ENCODE data around the gene EBI3.
"Not testable (repeated sequence)": the region's sequence is repeated elsewhere in the genome, so short reads cannot be mapped to it uniquely, and the experiment has no call there.

EBI3 gene

DNA sequence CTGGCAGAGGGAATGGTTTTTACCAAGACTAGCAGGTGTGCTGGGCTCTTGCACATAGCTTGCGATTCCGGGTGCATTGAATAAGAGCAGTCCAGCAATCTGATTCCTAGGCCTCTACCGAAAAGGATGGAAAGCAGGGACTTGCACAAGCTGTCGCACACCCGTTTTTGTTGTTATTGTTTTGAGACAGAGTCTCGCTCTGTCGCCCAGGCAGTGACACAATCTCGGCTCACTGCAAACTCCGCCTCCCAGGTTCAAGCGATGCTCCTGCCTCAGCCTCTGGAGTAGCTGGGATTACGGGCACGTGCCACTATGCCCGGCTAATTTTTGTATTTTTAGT lies 5.5 kb downstream of the EBI3 start:
- DNase-seq = no peak

DNA sequence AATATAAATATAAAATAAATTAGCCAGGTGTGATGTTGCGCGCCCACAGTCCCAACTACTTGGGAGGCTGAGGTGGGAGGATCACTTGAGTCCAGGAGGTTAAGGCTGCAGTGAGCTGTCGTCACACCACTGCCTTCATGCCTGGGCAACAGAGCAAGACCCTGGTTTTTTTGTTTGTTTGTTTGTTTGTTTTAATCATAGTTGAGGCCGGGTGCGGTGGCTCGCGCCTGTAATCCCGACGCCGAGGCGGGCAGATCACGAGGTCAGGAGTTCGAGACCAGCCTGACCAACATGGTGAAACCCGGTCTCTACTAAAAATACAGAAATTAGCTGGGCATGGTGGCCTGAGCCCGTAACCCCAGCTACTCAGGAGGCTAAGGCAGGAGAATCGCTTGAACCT lies 8.2 kb downstream of the EBI3 start:
- not testable (repeated sequence) for DNase-seq

DNA sequence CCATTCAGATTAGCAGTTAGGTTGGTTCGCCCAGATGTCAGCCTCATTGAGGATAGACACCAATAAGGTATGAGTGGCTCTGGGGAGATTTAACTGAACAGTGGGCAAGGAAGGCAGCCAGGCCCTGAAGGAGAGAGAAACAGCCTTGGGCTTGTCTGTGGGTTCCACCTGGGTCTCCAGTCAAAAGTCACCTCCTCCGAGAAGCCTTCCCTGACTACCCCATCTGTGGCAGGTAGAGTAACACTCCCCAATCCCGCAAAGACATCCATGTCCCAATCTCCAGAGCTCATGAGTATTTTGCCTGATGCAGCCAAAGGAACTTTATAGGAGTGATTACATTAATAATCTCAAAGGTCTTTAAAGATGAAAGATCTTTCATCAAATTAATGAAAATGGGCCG lies 9.5 kb downstream of the EBI3 start:
- no peak for DNase-seq

DNA sequence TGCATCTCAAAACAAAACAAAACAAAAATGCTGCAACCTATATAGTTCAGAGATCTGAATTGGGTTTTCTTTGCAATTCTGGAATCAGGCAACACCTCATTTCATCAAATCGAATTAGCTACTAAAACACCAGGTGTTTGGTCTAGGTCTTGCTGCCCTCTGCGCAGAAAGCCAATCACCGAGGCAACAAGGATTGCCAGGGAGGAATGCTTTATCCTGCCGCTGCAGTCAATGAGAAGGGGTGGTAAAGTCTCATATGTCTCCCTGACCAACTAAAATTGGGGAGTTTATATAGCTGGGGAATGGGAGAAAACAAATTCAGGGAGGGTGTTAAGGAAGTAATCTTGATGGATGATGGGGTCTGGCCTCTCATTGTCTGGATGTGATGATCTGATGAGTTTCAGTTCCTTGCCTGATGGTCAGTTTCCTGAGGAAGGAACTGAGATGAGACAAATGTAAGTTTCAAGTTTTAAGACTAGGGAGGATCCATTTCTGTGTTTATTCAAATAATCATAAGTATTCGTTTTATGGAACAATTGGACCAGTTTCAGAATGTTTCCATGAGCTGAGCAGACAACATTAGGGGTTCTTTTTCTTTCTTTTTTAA lies 12.6 kb downstream of the EBI3 start:
- DNase-seq = no peak

DNA sequence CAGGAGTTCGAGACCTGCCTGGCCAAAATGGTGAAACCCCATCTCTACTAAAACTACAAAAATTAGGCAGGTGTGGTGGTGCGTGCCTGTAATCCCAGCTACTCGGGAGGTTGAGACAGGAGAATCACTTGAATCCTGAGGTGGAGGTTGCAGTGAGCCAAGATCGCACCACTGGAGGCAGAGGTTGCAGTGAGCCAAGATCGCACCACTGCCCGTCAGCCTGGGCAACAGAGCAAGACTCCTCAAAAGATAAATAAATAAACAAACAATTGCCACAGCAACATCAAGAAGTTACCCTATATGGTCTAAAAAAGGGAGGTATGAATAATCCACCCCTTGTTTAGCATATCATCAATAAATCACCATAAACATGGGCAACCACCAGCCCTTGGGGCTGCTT lies 16.6 kb downstream of the EBI3 start:
- DNase-seq = not testable (repeated sequence)

DNA sequence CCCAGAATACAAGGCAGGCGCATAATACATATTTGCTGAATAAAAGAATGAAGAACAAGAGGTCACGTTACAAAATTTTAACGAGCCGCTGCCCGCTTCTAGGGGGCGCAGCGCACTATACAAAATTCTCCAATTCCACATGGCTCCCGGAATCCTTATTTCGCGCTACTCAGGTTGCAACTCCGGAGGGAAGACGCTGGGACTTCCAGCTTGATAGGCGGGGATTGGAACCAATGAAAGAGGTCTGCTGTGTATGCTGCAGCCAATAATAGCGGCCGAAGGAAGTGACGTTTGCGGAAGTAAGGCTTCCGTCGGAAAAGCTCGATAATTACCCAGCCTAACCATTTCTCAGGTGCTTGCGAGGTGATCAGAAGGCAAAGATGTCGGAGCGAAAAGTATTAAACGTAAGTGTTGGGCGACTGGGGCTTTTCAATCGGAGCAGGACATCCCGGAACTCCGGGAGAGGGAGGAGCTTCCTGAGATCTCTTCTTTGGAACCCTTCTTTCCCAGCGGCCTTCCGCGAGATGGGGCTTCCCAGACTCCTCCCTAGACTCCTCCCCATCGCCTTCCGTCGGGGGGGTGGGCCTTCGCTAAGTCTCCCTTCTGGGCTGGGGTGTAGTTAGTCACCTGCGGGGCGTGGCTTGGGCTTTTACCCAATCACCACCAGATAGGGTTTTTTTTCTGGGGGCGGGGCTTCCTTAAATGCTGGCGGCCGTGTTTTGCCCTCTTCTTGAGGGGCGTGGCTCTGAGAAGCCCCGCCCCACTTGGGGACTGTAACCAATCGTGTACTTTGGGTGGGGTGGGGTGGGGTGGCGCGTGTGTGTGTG lies 17.7 kb downstream of the EBI3 start, which contains the start of gene YJU2:
Gene YJU2 (plus strand): TSS at position 314 of the 827 bp plus-strand sequence. CDS start 67 bp downstream, at position 381.
- peak; percentile 100 for DNase-seq

DNA sequence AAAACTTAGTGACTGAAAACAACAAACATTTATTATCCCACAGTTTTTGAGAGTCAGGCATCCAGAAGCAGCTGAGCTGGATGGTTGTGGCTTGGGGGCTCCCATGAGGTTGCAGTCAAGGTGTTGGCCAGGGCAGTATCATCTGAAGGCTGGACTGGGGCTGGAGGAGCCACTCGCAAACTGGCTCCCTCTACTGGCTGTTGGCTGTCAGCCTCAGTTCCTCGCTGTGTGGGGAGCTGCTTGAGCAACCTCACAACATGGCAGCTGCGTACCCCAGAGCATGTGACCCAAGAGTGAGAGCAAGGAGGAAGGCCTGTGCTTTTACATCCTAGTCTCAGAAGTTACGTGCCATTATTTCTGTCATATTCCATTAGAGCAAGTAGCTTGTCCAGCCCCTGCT lies 27.2 kb downstream of the EBI3 start:
- DNase-seq = no peak

DNA sequence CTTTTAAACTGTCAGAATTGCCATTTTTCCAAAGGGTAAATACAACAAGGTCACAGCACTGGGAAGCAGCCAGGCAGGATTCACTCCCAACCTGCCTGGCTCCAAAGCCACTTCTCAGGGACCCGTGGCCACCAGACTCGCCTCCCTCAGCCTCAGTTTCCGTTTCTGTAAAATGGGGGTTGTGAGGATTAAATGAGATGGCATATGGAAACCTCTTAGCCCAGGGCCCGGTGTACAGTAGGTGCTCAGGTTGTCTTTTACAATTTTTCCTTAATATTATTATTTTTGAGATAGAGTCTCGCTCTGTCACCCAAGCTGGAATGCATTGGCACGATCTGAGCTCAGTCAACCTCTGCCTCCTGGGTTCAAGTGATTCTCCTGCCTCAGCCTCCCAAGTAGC lies 27.7 kb downstream of the EBI3 start:
- DNase-seq = no peak

DNA sequence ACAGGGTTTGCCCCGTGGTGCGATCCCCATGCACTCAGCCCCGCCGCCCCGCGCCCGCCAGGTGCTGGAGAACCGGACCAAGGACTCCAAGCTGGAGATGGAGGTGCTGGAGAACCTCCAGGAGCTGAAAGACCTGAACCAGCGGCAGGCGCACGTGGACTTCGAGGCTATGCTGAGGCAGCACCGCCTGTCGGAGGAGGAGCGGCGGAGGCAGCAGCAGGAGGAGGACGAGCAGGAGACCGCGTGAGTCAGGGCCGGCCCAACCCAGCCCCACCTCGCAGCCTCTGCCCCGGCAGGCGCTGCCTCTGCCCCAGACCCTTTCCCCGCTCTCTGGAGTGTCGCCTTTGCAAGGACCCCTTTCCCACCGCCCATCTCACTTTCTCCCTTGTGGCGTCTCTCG lies 28.9 kb downstream of the EBI3 start:
- no peak for DNase-seq

DNA sequence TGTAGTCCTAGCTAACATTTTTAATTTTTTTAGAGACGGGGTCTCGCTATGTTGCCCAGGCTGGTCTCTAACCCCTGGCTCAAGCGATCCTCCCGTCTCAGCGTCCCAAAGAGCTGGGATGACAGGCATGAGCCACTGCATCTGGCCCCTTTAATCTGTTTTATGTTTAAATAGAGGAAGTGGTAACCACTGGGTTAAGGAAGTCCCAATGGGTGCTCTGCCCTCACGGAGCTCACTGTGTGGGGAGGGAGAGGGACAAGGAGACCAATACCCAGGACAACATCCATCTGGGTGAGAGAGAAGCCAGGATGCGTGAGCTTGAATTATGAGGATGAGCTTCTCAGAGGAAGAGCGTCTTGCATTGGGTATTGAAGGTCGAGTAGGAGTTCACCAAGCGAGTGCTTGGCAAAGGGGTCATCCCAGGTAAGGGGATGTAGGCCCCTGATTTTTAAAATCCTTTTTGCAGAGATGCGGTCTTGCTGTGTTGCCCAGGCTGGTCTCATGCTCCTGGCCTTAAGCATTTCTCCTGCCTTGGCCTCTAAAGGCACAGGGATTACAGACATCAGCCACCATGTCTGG lies 31.4 kb downstream of the EBI3 start:
- DNase-seq = no peak

DNA sequence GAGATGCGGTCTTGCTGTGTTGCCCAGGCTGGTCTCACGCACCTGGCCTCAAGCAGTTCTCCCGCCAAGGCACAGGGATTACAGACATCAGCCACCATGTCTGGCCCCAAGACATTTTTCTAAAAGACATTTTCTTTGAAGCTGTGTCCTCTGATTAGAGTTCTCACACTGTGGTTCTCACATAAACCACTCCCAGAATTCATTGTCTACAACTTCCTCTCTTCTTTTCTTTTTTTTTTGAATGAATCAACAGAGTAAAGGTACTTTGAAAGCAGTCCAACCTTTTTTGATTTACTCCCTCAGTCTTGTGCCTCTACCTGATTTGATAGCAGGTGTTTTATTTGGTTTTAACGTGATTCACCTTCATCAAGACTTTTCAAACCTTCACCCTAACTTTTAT lies 35.5 kb downstream of the EBI3 start:
- DNase-seq = no peak

DNA sequence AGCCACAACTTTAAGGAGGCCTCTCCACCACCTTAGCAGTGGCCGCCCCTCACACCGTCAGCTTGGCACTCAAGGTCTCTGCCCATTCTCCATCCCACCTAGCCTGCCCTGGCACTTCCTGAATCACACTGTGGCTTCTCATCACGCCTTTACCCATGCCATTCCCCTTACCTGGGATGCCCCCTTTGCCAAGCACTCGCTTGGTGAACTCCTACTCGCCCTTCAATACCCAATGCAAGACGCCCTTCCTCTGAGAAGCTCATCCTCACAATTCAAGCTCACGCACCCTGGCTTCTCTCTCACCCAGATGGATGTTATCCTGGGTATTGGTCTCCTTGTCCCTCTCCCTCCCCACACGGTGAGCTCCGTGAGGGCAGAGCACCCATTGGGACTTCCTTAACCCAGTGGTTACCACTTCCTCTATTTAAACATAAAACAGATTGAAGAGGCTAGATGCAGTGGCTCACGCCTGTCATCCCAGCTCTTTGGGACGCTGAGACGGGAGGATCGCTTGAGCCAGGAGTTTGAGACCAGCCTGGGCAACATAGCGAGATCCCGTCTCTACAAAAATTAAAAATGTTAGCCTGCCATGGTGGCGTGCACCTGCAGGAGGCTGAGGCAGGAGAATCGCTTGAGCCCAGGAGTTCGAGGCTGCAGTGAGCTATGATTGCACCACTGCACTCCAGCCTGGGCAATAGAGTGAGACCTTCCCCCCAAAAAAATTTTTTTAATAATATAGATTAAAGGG lies 37.1 kb downstream of the EBI3 start:
- no peak for DNase-seq

DNA sequence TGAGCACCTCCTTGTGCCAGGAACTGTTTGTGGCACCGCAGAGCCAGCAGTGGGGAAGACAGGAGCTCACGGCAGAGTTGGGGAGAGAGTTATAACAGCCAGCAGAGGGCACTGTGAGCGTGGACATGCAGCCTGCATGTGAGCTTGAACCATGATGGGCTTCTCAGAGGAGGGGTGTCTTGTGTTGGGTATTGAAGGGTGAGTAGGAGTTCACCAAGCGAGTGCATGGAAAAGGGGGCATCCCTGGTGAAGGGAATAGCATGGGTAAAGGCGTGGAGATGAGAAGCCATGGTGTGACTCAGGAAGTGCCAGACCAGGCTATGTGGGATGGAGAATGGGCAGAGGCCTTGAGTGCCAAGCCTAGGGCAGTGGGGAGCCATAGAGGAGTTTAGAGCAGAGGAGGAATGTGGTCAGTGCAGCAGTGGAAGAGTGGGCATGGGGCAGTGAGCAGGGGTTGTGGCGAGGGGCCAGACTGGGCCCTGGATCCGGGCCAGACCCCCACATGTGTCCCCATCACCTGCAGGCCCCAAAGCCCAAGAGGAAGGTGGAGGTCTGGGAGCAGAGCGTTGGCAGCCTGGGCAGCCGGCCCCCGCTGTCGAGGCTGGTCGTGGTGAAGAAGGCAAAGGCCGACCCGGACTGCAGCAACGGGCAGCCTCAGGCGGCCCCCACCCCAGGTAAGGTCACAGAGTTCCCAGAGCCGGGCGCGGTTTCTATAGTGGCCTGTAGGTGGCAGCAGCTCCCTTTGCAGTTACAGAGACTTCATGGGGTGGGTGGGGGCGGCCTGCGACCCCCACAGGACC lies 38.0 kb downstream of the EBI3 start:
- DNase-seq = peak; percentile 36

DNA sequence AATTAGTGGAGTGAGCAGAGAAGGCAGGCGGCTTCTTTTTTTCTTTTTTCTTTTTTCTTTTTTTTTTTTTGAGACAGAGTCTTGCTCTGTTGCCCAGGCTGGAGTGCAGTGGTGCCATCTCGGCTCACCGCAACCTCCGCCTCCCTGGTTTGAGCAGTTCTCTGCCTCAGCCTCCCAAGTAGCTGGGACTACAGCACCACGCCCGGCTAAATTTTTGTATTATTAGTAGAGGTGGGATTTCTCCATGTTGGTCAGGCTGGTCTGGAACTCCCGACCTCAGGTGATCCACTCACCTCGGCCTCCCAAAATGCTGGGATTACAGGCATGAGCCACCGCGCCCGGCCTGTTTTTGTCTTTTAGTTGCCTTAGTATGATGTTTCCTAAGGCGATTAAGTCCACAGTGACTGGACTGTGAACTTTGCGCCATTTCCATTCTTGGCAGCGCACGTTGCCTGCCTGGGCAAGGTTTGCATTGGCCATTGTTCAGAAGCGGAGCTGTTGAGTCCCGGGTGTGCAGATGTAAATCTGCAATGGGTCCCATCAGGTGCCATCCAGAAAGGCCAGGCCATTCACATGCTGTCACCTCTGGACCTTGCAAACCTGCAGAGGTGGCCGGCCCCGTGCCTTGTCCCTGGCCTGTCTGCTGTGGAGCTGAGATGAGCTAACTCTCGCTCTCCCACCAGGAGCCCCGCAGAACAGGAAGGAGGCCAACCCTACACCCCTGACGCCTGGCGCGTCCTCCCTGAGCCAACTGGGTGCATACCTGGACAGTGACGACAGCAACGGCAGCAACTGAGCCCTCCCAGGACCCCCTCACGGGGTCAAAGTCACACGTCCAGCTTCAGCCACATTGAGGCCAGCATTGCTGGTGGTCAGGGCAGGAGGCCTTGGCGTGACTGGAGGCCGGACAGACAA lies 38.8 kb downstream of the EBI3 start:
- DNase-seq = no peak

DNA sequence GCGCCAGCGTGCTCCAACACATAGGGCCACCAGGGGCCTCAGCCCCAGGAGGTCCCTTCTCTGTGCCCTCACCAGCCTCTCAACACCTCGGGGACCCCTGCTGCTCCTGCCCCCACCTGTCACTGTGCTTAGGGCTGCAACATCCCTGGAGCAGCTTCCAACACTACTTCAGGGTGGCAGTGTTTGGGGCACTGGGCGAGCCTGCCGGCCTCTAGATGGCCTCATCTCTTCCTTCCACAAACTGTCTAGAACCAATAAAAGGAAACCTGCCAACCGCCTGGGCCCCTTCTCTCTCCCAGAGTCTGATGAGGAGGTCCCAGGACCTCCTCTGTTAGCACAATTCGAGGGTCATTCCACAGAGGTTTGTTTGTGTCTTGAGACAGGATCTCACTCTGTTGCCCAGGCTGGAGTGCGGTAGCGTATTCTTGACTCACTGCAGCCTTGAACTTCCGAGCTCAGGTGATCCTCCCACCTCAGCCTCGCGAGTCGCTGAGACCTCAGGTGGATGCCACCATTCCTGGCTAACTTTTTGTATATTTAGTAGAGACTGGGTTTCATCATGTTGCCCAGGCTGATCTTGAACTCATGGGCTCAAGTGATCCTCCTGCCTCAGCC lies 39.6 kb downstream of the EBI3 start:
- no peak for DNase-seq

DNA sequence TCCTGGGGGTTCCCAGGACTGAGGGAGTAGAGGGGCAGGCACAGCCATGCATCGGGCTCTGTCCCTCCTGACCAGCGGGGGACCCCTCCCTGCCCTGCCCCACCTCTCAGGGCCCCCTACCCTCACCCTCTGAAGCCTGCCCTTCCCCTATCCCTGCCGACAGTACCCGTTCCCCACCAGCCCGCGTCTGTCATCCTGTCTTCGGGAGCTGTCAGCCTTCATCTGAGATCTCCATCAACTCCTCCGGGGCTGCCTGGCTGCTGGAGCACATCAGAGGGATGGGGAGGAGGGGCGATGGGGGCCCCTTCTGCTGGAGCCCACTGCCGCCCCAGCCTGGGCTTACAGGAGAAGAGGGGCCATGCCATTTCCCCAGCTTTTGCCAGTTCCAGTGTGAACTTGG lies 43.6 kb downstream of the EBI3 start:
- DNase-seq = no peak

DNA sequence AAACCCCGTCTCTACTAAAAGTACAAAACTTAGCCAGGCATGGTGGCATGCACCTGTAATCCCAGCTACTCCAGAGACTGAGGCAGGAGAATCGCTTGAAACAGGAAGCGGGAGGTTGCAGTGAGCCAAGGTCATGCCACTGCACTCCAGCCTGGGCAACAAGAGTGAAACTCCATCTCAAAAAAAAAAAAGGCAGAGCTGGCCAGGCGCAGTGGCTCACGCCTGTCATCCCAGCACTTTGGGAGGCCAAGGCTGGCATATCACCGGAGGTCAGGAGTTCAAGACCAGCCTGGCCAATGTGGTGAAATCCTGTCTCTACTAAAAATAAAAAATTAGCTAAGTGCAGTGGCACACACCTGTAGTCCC lies 45.0 kb downstream of the EBI3 start:
- not testable (repeated sequence) for DNase-seq

DNA sequence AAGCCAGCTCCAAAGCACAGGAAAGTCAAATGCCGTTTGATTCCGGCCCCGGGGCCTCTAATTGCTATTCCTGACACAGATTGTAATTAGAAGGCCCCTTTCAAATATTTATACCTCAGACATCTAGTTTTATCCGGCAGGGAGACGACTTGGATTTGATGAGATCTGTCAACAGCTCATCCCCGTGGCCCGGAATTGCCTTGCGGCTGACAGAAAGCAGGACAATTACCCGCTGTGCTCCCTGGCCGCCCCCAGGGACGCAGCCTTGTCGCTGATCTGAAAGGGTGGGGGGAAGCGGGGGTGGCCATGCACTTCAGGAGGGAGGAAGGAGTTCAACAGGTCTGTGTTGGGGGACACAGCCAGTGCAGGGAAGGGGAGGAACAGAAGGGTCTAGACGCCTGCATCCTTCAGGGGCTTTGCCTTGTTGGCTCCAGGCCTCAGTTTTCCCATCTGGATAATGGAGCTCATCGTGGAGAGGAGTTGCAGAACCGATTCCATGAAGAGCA lies 47.9 kb downstream of the EBI3 start:
- no peak for DNase-seq

DNA sequence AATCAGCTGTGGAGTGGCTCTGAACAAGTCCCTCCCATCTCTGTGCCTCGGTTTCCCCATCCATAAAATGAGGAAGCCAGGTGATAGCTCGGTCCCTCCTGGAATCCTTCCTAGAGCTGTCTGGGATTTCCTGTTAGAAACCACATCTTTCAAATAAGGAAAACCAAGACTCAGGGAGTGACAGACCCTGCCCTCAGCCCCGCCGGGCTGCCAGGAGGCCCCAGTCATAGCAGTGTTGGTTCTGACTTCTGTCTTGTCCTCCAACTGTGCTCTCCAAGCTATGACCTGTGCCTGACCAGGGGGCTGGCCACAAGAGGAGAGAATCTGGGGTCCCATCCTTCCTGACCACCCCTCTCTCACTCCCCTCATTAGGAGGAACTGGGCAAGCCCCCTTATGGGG lies 48.7 kb downstream of the EBI3 start:
- DNase-seq = no peak

DNA sequence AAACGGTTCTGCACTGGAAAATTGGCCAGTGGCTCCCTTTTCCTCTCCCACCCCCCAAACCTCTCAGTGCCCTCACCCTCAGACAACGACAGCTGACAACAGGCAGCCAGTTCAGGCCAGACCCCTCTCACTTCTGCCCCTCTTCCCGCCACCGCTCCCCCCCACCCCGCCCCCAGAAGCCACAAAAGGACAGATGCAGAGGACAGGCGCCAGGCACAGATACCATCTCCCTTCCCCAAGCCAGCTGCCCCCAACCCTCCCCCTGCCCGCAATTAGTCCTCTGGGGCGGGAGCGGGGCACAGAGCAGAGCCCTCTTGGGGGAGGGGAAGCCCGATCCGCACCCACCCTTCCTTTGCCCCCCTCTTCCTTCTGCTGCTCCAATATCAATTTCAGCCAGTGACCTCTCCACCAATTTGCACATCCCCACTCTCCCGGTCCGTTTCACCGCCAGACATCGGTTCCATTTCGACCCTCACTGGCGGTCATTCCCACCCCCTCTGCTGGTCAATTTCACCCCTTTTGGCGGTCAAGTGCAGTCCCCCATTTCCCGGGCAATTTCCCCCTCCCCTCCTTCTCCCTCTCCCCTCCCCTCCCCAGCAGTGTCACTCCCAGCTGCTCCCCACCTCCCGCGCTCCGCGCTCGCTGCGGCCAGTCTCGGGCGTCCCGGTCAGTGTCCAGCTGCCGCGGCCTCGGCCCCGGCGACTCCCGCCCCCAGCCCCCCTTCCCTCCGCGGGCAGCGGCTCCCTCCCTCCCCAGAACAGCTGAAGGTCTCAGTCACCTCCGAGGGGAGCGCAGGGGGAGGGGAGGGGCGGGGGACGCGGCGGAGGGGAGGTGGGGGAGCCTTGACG lies 49.3 kb downstream of the EBI3 start, which contains the start of gene SHD:
Gene SHD (plus strand): TSS at position 848 of the 848 bp plus-strand sequence. CDS start 798 bp downstream, outside the sequence.
- no peak for DNase-seq

Data from fibroblast of skin of scalp (primary cell).